GM18870 (cell line): Measurements from ENCODE around the gene TWIST2.

Experiments
- ATAC-seq: cut with Tn5 transposase; IDR thresholded peaks from one replicate; pipeline ENCODE4 v1.9.1; 2021; ENCODE audit warnings: moderate library complexity; ENCODE audit not compliant: unreplicated experiment

Gene TWIST2

GRCh38 chr2:238872026-238872425 lies 24.1 kb downstream of the TWIST2 start:
- no peak for ATAC-seq

DNA sequence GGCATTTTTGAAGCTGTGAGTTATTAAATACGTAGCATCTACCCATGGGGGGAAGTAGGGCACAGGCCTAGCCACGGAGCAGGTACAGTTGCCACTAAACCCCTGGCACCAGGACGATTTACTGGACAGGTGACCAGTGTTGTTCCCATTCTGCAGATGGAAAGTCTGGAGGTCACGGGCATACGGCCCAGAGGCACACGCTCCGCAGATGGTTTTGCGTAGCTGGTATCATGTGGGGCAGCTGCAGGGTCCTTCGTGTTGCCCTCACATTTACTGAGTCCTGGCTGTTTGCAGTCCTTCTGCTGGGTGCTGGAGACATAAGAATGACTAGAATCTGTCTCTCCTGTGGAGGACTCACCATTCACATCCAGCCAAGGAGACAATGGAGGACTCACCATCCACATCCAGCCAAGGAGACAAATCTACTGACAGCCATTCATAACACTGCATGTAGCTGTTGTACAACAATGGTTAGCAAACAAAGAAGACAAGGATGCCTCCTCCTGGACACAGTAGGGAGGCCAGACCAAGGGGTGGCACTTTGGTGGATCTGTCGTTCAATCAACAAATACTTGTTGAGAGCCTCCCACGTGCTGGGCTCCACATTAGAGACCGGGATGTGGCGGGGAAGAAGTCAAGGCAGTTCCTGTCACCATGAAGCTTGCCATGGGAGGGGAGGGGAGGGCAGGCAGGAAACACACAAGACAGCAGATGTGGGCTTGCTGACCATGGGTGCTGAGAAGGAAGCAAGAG lies 24.9 kb downstream of the TWIST2 start:
- no peak for ATAC-seq

DNA sequence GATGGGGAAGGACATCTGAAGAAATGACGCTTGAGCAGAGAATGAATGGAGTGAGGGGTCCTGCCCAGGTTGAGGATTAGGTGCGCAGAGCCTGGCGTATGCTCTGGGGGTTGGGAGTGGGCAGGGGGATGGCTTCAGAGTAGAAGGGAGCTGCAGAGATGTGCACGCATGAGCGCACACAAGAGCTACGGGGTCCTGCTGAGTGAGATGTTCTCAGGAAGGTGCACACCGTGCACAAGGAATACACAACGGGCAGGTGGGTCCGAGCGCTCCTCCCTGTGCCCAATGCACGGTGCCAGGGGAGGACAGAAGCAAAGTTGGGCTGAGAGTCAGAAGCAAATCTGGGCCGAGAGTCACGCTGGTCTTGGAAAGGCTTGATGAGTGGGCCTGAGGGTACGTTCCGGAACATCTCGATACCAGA lies 25.5 kb downstream of the TWIST2 start:
- ATAC-seq, result no peak

- ATAC-seq, result no peak
Observed at GRCh38 chr2:238873841-238874240, 26.0 kb downstream of the TWIST2 start.

GRCh38 chr2:238874330-238875050 lies 26.6 kb downstream of the TWIST2 start:
- no peak for ATAC-seq

DNA sequence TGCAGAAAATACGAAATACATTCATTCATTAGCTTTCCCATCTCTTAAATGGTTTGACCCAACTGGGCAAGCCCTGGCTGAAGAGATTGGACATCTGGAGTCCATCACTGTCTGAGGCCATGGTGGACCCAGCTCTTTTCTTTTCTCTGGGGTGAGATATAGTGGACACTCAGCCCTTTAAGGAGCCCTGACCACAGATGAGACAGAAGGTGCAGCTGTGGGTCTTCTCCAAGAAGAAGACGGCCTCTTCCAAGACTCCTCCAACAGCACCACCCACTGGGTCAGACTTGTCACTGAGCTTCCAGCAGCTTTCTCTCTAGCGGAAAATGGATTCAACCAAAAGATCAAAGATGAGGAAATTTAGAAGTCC lies 27.2 kb downstream of the TWIST2 start:
- no peak for ATAC-seq

DNA sequence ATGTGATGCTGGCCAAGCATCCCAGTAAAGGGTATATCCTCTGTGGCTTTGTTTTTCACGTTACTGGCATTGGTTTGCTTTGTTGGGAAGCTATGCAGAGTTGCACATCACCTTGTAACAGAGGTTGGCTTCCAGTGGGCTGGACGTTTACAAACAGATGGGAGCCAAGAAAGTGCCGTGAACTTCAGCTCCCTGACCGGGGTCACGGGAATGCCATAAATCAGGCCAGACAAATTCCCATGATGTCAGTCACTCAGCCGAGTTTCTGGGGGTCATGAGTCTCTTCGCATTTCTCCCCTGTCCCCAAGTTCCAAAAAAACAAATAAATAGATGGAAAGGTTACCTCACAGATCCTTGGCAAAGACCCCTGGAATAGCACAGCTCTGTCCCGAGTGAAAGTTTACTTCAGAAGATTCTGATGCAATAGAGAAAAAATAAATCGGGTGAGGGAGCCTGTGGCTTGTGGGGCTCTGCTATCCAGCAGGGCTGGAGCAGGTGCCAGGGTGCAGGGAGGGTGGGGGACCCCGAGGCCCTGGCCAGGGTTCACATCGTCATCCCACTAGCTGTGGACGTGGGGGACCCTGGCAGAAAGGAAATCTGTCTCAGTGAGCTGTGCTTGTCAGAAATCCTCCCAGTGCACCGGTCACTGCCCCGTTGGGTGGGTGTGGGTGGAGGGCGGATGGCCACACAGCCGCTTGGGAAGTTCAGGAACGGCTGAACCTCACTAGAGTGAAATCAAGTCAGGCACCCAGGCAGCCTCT lies 27.8 kb downstream of the TWIST2 start:
- ATAC-seq, result no peak

GRCh38 chr2:238876232-238876630 lies 28.3 kb downstream of the TWIST2 start:
- no peak for ATAC-seq

DNA sequence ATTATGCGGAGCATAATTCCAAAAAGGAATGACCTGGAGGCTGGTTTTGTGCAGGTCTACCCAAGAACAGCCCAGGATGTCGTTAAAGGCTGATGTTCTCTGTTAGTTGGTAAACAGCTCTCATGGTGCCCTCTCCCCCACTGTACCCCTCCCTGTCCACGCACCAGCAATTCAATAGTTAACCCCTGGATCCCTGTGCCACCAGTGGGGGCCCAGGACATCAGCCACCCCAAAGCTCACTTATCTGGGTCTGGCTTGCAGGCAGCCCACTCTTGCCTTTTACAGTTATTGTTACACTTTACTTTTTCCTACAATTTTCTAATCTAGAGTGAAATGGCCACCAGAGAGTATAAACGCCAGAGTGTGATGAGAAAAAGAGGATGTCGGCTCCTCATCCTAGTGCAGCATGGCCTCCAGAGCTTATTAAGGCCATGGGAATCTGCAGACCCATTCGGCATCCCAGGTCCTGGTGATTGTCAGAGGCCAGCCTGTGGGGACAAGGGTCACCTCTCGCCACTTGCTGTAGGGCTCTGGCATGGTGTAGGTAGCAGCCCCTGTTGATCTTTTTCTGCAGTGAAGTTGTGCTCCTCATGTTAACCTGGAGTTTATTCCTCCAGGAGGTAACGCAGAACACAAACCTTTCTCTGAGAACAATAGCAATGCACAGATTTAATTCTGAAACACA lies 30.3 kb downstream of the TWIST2 start:
- no peak for ATAC-seq

GRCh38 chr2:238879043-238879442 lies 31.2 kb downstream of the TWIST2 start:
- no peak for ATAC-seq

GRCh38 chr2:238879621-238880377 lies 31.9 kb downstream of the TWIST2 start:
- ATAC-seq, result no peak

GRCh38 chr2:238881353-238882081 lies 33.6 kb downstream of the TWIST2 start:
- no peak for ATAC-seq

DNA sequence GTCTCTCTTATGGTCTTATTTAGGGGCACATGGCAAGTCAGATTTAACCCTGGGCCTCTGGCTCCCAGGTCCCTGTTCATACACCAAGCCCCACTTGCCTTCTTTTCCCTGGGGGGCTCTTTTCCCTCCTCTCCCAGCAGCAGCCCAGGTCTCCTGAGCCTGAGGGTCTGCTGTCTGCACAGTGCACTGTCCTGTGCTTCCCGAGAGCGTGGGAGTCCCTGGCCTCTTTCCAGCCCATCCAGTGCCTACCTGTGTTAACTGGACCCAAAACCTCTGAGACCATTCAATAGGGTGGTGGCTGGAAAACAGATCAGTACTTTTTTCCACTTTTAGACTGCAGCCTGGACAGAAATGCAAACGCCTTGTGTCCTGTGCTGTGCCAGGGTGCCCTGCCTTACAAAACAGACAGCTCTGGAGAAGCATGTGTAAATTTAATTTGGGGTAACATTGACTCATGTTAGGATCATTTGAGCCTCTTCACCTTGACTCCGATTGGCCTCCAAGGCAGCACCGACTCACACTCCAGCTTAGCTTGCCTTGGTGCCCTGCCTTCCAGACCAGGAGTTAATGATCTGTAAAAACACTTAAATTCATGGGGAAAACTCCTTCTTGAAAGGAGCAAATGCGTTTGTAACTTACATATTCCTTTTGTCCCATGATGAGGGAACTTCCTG lies 34.3 kb downstream of the TWIST2 start:
- ATAC-seq, result no peak

- ATAC-seq, result no peak
Observed at GRCh38 chr2:238883421-238883901, 35.6 kb downstream of the TWIST2 start.

DNA sequence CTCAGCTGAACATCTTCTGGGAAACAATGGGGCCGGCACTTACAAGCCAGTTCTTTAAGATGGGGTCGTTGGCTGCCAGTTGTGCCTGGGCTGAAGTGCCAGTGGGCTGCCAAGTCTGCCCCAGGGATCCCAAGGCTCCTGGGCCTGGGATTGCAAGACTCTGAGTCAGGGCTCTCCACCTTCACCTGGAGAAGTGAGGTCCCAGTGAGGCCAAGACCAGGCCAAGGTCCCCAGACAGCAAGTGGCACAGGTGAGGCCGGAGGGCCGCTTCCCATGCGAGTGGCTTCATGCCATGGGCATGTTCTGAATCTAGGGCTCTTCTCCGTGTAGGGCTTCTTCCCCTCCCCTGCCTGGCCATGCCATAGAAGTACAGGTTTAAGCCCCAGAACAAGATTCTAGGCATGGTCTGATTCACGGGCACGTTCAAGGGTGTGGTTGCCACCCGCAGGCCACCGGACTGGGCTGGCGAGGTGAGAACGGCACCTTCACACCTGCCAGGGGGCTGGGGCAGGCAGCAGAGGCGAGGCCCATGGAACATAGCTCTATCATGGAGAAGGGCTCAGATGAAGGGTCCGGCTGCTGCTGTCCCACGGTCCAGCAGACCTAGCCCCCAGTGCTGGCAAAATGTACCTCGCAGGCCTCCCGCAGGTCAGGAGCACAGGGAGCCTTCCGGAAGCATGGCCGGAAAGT lies 36.4 kb downstream of the TWIST2 start:
- ATAC-seq, result no peak

- ATAC-seq, result no peak
Observed at GRCh38 chr2:238884812-238885408, 37.0 kb downstream of the TWIST2 start.

DNA sequence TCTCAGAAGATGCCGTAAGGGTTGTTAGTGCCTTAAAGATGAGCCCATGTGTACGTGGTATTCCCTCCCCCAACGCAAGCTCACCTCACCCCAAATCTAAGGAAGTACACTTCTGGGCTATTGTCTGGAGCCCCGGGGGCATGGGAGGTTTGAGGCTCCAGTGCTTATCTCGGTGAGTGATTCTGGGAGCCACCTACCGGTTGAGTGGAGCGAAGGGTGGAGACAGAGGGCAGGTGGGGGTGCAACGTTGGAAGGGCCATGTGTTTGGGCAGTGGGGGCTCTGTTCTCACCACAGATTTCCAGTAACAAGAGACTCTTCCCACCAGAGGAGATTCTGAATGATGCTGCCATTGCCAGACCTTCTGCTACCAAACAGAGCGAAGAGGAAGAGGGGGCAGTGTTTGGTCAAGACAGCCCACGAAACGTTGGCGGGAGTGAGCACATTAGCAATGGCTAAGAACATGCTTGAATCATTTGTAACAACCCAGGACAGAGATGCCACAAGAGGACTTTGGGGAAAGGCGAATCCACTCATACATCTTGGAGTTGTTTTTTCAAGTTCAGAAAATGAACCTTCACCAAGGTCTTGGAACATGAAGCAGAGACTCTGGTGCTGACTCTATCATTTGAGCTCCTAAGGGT lies 38.7 kb downstream of the TWIST2 start:
- ATAC-seq, result no peak

- no peak for ATAC-seq
Observed at GRCh38 chr2:238887616-238888015, 39.7 kb downstream of the TWIST2 start.
